Astrocyte (in vitro differentiated cells and primary cell): ENCODE measurements around the gene DHRS4.

Experiments
- EZH2 ChIP-seq: IDR thresholded peaks from 2 replicates; pipeline ENCODE4 v1.6.1; 2012; ENCODE audit warnings: mild to moderate bottlenecking, low read length, inconsistent platforms; ENCODE audit not compliant: insufficient read depth
- TF ChIP-seq, protein P1 (sequence below): IDR thresholded peaks from 2 replicates; pipeline ENCODE4 v1.5.1; 2011; ENCODE audit warnings: low read depth, mild to moderate bottlenecking, inconsistent platforms, low read length, moderate library complexity; ENCODE audit not compliant: insufficient read depth

DNA sequence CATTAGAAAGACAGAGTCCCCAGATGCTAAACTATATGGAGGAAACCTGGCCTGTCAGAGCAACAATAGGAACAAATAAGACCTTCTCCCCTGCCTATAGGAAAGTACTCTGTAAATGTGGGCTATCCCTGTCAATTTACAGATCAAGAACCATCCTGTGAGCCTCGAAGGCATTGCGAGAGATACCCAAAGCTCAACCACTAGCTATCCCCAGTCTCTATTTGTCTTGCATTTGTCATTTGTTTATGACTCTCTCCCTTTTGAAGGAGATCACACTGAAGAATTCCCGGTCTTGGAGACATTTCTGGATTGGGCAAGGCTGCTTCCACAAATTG is 42.7 kb upstream of the DHRS4 start:
- TF ChIP-seq, protein P1, sequence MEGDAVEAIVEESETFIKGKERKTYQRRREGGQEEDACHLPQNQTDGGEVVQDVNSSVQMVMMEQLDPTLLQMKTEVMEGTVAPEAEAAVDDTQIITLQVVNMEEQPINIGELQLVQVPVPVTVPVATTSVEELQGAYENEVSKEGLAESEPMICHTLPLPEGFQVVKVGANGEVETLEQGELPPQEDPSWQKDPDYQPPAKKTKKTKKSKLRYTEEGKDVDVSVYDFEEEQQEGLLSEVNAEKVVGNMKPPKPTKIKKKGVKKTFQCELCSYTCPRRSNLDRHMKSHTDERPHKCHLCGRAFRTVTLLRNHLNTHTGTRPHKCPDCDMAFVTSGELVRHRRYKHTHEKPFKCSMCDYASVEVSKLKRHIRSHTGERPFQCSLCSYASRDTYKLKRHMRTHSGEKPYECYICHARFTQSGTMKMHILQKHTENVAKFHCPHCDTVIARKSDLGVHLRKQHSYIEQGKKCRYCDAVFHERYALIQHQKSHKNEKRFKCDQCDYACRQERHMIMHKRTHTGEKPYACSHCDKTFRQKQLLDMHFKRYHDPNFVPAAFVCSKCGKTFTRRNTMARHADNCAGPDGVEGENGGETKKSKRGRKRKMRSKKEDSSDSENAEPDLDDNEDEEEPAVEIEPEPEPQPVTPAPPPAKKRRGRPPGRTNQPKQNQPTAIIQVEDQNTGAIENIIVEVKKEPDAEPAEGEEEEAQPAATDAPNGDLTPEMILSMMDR, result no peak
- TF ChIP-seq EZH2, result no peak
